Esophagus muscularis mucosa (tissue), 4 donors: ENCODE results near the gene POLRMT. TPM values are rescaled to one million over a fixed set of nuclear protein-coding genes. Genes with fewer than 3 reads are reported as not detected.
A peak's percentile ranks its signal among the peaks of the same experiment; 100 is the strongest.

Source experiments
- DNase-seq: peaks from one replicate; pipeline ENCODE4 v3.0.0-alpha.2; 2017; ENCODE audit errors: extremely low spot score
- H3K27ac ChIP-seq, 4 donors: fragments of 200-600 bp; sonication (generic); replicated peaks in 1 of 4; 1 replicate in 3 of 4; 2 replicates in 1 of 4; pipeline ENCODE4 v1.5.1; 2016 to 2019; ENCODE audit warnings: mild to moderate bottlenecking in 1 of 4
- H3K27me3 ChIP-seq, 4 donors: fragments of 200-600 bp; sonication (generic); one replicate each; pipeline versions ENCODE4 v1.5.1 to v1.6.0; 2016 to 2019
- H3K36me3 ChIP-seq, 4 donors: fragments of 200-600 bp; sonication (generic); one replicate each; pipeline ENCODE4 v1.5.1; 2016 to 2019
- H3K4me1 ChIP-seq, 4 donors: fragments of 200-600 bp; sonication (generic); one replicate each; pipeline ENCODE4 v1.5.1; 2016 to 2019
- H3K4me3 ChIP-seq, 4 donors: fragments of 200-600 bp; sonication (generic); 1 replicate in 2 of 4; 2 replicates in 2 of 4; pipeline ENCODE4 v1.5.1; 2016 to 2019; ENCODE audit warnings: mild to moderate bottlenecking in 4 of 4, moderate library complexity in 1 of 4
- H3K9me3 ChIP-seq, 4 donors: fragments of 200-600 bp; sonication (generic); 1 replicate in 3 of 4; 2 replicates in 1 of 4; pipeline ENCODE4 v1.5.1; 2016 to 2019
- EP300 ChIP-seq: sonication (generic); formaldehyde crosslinking; IDR thresholded peaks from one replicate; pipeline ENCODE4 v1.6.1; 2017; ENCODE audit warnings: antibody characterized with exemption
- POLR2A ChIP-seq: fragments of 450-650 bp; IDR thresholded peaks from one replicate; pipeline ENCODE4 v1.6.1; 2017; ENCODE audit warnings: antibody characterized with exemption, moderate library complexity, mild to moderate bottlenecking, low read depth
- POLR2AphosphoS5 ChIP-seq, 2 donors: sonication (generic); formaldehyde crosslinking; IDR thresholded peaks; one replicate each; pipeline ENCODE4 v1.6.1; 2017; ENCODE audit warnings: antibody characterized with exemption in 2 of 2
- WGBS: methylation state at CpG from one replicate; pipeline ENCODE4 v1.1.5; 2018; 5-methylcytosine and 5-hydroxymethylcytosine counted together
- intact Hi-C: fragments of 100-400 bp; cut with DNase I; formaldehyde crosslinking; loops from one replicate; pipeline ENCODE4 v1.15.1; 2023
- total RNA-seq, 4 donors: library from RNA; depleted of rRNA; stranded (reverse); fragments of >200 nt; gene quantifications; one replicate each; pipeline versions ENCODE4 v1.1.0 to v1.2.1, GENCODE V29; 2016
- TF ChIP-seq, protein P1 (sequence below), 3 experiments: fragments of 200-600 bp in 2 of 3; fragments of 450-650 bp in 1 of 3; sonication (generic) in 2 of 3; IDR thresholded peaks; one replicate each; pipeline ENCODE4 v1.5.1; 2017 to 2019; ENCODE audit warnings: antibody characterized with exemption in 3 of 3, mild to moderate bottlenecking in 2 of 3, moderate library complexity in 1 of 3

Gene POLRMT
- total RNA-seq, 4 donors from 2014 or later: 20.8 to 40.7 (median 30.4) TPM

DNA sequence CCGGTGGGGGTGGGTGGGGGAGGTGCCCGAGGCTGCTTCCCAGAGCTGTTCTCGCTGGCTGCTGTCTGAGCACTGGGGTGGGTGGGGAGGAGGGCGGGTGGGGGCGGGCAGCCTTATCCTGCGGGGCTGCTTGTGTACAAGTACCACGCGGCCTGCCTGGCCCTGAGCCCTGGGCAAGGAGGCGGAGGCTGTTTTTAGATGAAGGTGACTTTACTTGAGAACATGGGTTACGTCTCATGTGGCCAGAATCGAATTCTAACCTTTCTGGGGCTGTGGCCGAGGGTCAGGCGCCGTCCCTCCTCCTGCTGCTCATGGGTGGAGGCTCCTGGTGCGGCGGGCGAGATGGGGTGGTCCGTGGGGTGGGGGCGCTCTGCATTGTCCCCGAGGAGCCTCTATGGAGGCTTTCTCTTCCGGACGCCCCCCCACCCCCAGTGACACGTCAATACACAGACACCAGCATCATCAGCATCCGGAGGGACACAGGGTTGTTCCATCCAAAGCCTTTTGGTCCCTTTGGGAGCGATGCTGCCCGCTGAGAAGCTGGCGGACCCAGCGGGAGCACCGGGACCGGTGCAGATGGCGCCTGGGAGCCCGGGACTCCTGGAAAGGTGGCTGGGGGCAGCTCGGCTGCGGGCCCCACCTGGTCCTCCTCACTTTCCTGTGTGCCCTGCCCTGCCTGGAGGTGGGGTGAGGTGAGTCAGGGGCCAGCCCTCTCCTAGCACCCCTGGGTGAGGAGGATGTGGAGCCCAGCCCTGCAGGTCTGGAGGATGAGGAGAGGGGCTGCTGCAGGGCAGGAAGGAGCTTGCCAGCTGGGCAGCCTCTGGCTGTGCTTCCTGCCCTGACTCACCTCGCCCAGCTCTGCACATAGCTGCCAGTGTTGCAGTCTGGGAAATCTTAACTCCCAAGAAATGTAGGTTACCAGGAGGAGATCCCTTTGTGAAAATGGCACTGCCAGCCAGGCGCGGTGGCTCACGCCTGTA is 57.5 kb downstream of the POLRMT start:
- Histone ChIP-seq H3K4me1 (peaks cover 53 to 65% (median 59%) of the 10 kb centered on the region in 4 donors), H3K4me3 (peak overlapping the region; percentile 14 to 51 (median 40)), H3K27me3 (no peaks in the 10 kb centered on the region), H3K27ac (peak overlapping the region; percentile 38 to 74 (median 68)), H3K9me3 (no peaks in the 10 kb centered on the region), H3K36me3 (peaks cover 12 to 33% (median 28%) of the 10 kb centered on the region in 4 donors)
- DNase-seq: no peak
- 62% methylated on average over 24 of the region's 38 CpGs for WGBS
- no peak for TF ChIP-seq POLR2A
- TF ChIP-seq, protein P1, sequence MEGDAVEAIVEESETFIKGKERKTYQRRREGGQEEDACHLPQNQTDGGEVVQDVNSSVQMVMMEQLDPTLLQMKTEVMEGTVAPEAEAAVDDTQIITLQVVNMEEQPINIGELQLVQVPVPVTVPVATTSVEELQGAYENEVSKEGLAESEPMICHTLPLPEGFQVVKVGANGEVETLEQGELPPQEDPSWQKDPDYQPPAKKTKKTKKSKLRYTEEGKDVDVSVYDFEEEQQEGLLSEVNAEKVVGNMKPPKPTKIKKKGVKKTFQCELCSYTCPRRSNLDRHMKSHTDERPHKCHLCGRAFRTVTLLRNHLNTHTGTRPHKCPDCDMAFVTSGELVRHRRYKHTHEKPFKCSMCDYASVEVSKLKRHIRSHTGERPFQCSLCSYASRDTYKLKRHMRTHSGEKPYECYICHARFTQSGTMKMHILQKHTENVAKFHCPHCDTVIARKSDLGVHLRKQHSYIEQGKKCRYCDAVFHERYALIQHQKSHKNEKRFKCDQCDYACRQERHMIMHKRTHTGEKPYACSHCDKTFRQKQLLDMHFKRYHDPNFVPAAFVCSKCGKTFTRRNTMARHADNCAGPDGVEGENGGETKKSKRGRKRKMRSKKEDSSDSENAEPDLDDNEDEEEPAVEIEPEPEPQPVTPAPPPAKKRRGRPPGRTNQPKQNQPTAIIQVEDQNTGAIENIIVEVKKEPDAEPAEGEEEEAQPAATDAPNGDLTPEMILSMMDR (IDR thresholded peaks at IDR 0.05): no peak
- TF ChIP-seq POLR2AphosphoS5 (IDR thresholded peaks at IDR 0.05): peak in 1 of 2 donors; percentile 6
- no peak for TF ChIP-seq EP300
- intact Hi-C loops: loop anchor here (5.0 kb wide), 1 partner anchor 56 kb away; the partner anchor contains the start of gene POLRMT

DNA sequence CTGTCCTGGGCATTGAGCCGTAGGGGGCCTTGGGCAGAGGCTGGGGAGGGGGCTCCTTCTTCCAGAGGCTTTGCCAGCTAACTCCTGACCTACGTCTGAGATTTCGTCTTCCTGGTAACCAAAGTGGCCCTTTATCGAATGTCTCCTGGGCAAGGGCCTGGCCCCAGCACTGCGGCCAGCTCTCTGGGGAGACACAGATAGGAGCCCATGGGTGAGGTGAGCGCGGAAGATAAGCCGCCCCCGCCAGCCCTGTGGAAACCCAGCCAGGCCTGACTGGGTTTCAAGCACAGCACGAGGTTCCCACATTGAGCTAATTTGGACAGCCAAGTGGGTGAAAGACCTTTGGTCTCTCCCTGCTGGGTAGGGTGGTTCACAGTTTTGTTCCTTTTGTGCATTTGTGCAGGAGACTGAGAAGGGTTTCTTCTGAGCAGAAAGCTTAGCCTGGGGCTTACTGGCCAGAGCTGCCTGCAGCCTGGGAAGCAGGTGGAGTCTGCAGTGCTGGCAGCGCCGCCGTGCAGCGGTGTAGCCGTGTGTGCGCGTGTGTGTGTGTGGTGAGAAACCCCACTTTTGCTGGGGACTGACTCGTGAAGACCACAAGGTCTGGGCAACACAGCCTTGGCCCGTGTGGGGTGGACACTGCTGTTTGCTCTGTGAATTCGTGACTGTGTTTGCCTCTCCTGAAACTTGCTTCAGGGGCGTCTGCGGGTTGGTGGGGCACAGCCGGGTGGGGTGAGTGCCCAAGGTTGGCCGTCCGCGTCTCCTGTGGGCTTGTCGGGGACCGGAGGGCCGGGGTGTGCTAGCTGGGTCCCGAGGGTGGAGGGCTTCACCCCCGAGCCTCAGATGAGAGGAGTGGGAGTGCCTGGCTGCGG is 58.4 kb downstream of the POLRMT start:
- intact Hi-C loops: loop anchor here (5.0 kb wide), 1 partner anchor 57 kb away; the partner anchor contains the start of gene POLRMT
- no peak for TF ChIP-seq POLR2AphosphoS5 (IDR thresholded peaks at IDR 0.05)
- TF ChIP-seq, protein P1 (IDR thresholded peaks at IDR 0.05): no peak
- no peak for TF ChIP-seq POLR2A
- TF ChIP-seq EP300: no peak
- DNase-seq: no peak
- Histone ChIP-seq H3K27me3 (no peaks in the 10 kb centered on the region), H3K4me1 (peaks cover 55 to 67% (median 59%) of the 10 kb centered on the region in 4 donors), H3K36me3 (peaks cover 5 to 23% (median 19%) of the 10 kb centered on the region in 4 donors), H3K4me3 (peak overlapping the region; percentile 14 to 51 (median 40)), H3K9me3 (no peaks in the 10 kb centered on the region), H3K27ac (peak overlapping the region; percentile 38 to 74 (median 68))
- 35% methylated on average over 21 of the region's 32 CpGs for WGBS

DNA sequence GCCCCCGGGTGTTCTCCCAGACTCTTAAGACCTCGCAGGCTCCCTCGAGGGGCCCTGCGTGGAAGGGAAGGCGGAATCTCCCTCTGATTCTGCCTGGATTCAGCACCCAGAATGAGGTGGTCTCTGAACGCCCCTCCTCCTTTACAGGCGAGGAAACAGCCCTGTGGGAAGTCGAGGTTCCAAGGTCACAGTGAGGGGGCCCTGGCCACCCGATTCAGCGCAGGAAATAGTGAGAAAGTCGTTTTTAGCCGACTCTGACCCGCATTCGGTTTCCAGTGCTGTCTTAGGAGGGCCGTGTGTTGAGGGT is 59.9 kb downstream of the POLRMT start:
- WGBS: 7% methylated on average over 15 of the region's 15 CpGs
- H3K27me3 ChIP-seq: no peaks in the 10 kb centered on the region
- no peak for DNase-seq
- intact Hi-C loops: no loop called here
- H3K27ac ChIP-seq: peak overlapping the region; percentile 92 to 94 (median 92)
- TF ChIP-seq, protein P1 (IDR thresholded peaks at IDR 0.05): no peak
- no peak for TF ChIP-seq POLR2A
- TF ChIP-seq POLR2AphosphoS5 (IDR thresholded peaks at IDR 0.05): no peak
- no peak for TF ChIP-seq EP300
- peaks cover 0 to 12% (median 9%) of the 10 kb centered on the region in 4 donors for H3K36me3 ChIP-seq
- peaks cover 47 to 67% (median 59%) of the 10 kb centered on the region in 4 donors for H3K4me1 ChIP-seq
- H3K9me3 ChIP-seq: no peaks in the 10 kb centered on the region
- H3K4me3 ChIP-seq: peak overlapping the region; percentile 87 to 100 (median 96)

DNA sequence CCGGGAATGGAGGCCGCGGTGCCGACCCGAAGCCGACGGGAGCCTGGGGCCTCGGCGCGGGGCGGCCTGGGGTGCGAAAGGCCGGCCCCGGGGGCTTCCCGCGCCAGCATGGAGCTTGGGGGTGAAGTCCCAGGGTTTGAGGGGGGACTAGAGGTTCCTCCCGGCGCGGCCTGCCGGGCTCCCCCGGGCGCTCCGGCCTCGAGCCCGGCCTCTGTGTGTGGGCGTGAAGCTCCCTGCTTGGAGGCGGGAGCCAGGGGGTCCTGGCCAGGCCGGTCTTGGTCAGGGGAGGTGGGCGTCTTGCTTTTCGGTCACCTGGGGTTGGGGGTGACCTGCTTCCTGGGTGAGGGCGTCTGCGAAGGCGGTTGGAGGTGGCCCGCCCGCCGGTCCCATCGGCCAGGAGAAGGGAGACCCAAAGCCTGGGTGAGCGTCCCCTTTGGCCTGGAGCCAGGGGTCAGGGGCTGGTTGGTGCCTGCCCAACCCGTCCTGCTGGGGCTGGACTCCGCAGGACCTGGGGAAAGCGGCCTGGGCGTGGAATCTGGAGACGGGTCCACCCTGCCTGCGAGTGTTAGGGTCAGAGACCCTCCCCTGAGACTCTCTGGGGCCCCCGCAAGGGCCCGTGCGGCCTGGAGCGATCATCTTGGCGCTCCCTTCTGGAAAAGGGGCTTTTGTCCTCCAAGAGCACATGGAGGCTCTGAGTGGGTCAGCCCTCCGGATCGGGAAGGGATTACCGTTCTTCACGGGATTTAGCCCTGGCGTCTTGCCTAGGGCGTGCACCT is 60.4 kb downstream of the POLRMT start:
- Histone ChIP-seq H3K4me3 (peak overlapping the region; percentile 87 to 100 (median 96)), H3K27me3 (no peaks in the 10 kb centered on the region), H3K9me3 (no peaks in the 10 kb centered on the region), H3K4me1 (peaks cover 44 to 65% (median 59%) of the 10 kb centered on the region in 4 donors), H3K36me3 (peaks cover 0 to 7% (median 5%) of the 10 kb centered on the region in 4 donors), H3K27ac (peak overlapping the region; percentile 92 to 94 (median 92))
- intact Hi-C loops: no loop called here
- TF ChIP-seq EP300: no peak
- peak in 1 of 2 donors; percentile 40 for TF ChIP-seq POLR2AphosphoS5 (IDR thresholded peaks at IDR 0.05)
- TF ChIP-seq, protein P1 (IDR thresholded peaks at IDR 0.05): no peak
- no peak for TF ChIP-seq POLR2A
- 0% methylated on average over 17 of the region's 55 CpGs for WGBS
- no peak for DNase-seq
